Dedifferentiated amniotic fluid mesenchymal stem cell (primary cell): ENCODE measurements around the gene MRPL3.

Experiments used
- DNase-seq: peaks from one replicate; pipeline ENCODE4 v3.0.0-alpha.2; 2016; ENCODE audit errors: extremely low spot score

MRPL3 gene

DNA sequence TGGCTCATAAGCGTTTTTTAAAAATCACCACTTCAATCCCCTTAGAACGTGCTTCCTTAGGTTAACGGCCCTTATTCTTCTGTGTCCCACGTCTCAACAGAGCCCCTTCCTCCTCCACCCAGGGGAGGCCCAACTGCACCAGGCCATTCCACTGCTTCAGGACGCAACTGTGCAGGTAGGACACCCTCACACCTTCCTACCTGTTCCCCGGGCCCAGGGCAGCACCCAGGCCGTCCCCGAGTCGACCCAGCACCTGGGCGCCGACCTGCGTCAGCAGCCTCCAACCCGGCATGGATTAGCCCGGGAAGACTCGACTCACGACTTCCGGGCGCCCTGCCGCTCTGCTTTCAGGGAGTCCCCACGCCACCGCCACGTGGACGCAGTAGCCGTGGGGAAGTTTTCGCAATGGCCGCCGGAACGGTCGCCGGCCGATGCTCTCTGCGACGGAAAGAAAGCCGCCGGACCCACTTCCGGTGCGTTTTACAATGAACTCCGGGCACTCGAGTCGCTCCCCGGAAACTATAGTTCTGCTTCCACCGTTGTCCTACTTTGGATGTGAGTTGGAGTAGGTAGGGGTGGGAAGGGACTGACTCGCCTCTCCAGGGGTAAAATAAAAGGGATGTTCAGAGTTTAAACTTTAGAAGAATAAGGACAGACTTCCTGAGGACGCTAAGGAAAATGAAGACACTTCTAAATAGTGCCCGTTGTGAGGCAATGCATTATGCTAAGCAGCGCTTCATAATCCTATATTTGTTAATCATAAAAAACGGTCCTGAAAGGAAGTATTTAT lies at the start of gene MRPL3:
MRPL3 (minus strand) TSS at position 442 of the 790 bp plus-strand sequence; CDS start at position 292, 150 bp downstream.
- DNase-seq, result peak; percentile 84

GRCh38 chr3:131551761-131552160 lies 49.0 kb upstream of the MRPL3 start:
- no peak for DNase-seq

- no peak for DNase-seq
Observed at GRCh38 chr3:131550562-131551465, 48.0 kb upstream of the MRPL3 start.

DNA sequence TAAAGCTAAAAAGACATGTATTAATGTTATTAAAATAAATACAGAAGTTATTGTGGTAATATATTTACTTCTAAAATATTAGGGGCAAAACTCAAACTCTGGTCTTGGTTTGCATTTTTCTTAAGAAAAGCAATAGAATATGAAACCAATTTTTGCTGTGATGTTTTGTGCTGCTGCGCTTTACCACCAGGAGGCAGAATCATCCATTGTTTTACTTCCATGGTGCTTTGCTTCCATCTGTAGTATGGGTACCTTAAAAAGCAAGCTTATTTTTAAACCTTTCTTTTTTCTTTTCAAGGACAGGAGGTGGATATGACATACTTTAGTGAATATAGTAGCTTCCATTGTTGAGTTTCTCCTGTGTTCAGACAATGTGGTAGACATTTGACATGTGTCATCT lies 46.6 kb upstream of the MRPL3 start:
- DNase-seq, result no peak

GRCh38 chr3:131547585-131547984 lies 44.8 kb upstream of the MRPL3 start:
- no peak for DNase-seq

- no peak for DNase-seq
Observed at GRCh38 chr3:131546441-131546840, 43.7 kb upstream of the MRPL3 start.

GRCh38 chr3:131544557-131544956 lies 41.8 kb upstream of the MRPL3 start:
- no peak for DNase-seq

DNA sequence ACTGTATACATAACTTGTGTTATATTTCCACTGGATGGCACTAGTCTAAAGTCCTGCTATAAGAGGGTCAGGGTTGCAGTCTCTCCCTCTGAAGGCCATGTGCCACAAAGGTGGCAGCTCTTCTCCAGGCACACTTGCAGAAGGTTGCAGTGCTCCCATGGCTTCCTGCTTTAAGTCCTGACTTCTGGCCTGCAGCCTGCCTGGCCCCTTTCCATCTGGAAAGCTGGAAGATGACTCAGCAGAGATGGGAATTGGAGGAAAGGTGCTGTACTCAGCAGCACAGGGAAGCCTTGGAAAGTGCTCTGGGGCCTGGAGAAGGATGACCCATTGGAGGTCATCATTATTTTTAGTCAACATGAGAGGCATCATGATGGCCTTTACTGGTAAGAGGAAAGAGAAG lies 40.9 kb upstream of the MRPL3 start:
- peak; percentile 65 for DNase-seq

DNA sequence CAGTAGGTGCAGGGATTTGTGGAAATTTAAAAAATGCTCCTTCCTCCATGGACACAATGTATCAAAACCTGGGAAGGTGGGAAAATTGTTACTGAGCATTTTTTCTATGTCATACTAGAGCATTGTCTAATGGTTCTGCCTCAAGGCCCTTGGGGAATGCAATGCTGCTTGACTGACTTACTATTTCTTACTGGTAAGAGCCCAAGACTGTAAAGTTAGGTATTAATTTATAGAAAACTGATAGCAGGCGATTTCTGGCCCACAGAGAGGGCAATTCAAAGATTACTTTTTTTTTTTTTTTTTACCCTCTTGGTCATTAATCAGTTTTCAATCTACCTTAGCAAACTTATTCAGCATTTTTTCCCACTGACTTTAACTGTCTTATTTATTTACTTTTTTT lies 38.5 kb upstream of the MRPL3 start:
- DNase-seq, result no peak

GRCh38 chr3:131540821-131541220 lies 38.0 kb upstream of the MRPL3 start:
- no peak for DNase-seq

GRCh38 chr3:131540143-131540542 lies 37.4 kb upstream of the MRPL3 start:
- DNase-seq, result no peak

DNA sequence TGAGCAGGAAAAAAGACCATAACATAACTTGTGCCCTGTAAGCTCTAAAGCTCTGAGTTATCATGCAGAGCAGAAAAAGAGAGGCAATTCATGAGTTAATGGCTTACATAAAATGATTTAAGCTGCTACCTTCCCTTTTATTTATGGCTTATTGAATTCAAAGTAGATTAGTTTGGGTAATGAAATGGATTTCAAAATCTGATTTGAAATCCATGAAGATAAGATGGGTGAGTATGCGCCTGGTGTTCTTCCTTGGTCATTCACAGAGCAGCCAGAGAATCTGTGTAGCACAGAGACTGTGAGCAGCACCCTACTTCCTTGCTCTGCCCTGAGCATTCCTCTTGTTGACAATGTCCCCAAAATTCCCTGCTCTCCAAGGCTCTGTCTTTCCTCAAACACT lies 36.2 kb upstream of the MRPL3 start:
- no peak for DNase-seq

DNA sequence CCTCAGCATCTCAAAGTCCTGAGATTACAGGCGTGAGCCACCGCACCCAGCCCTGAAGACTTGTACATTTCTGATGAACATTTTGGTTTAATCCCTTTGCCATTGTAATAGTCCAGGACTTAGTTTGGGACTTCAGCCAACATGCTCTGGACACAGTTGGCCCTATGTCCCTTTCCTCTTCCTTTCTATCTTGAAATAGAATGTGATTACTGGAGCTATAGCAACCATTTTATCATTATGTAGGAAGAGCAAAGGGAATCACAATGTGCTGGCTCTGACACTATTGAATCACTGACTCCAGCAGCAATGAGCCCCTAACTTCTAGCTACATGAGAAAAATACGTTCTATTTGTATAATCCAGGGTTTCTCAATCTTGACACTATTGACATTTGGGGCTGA lies 34.8 kb upstream of the MRPL3 start:
- DNase-seq, result no peak

GRCh38 chr3:131535596-131535995 lies 32.8 kb upstream of the MRPL3 start:
- no peak for DNase-seq

- DNase-seq, result no peak
Observed at GRCh38 chr3:131535131-131535530, 32.4 kb upstream of the MRPL3 start.

- no peak for DNase-seq
Observed at GRCh38 chr3:131532645-131533044, 29.9 kb upstream of the MRPL3 start.

DNA sequence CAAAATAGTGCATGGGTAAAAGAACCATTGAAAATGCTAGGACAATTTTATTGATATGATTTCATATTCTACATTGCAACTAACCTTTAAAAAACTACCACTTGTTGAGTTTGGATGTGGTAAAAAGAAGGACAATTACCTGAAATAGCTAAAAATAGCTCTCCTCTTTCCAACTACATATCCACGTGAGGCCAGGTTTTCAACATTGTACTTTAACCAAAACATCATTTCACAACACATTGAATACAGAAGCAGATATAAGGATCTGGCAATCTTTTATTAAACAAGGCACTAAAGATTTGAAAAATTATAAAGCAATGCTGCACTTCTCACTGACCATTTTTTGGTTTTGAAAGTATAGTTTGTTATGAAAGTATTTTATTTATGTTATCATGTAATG lies 28.1 kb upstream of the MRPL3 start:
- no peak for DNase-seq

DNA sequence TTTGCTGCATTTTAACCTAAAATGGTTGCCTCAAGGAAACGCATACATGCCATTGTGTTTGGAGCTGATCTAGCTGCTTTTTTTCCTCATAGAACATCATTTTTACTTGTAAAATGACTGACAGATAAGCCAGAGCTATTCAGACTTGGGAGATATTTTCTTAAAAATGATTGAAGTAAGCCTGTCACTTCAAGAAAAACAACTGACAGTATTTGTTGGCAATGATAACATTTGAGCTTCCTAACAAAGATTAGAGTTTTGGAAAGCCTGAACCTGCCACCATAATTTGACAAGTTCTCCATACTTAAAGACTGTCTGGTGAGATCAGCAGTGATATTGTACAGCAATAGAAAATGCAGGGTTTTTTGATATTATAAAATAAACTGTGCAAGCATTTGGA lies 27.6 kb upstream of the MRPL3 start:
- no peak for DNase-seq

GRCh38 chr3:131526801-131527347 lies 24.1 kb upstream of the MRPL3 start:
- no peak for DNase-seq

GRCh38 chr3:131518680-131519079 lies 15.9 kb upstream of the MRPL3 start:
- DNase-seq, result no peak

GRCh38 chr3:131505421-131505820 lies 2.6 kb upstream of the MRPL3 start:
- no peak for DNase-seq

- DNase-seq, result no peak
Observed at GRCh38 chr3:131503320-131503635, 507 bp upstream of the MRPL3 start.

- no peak for DNase-seq
Observed at GRCh38 chr3:131501949-131502348, 822 bp downstream of the MRPL3 start.
